HG03469 (cell line): ENCODE data around the gene ADAMTS16.

Experiments used
- ATAC-seq: cut with Tn5 transposase; IDR thresholded peaks from one replicate; pipeline ENCODE4 v1.9.1; 2021; ENCODE audit warnings: mild to moderate bottlenecking, moderate library complexity, moderate number of reproducible peaks; ENCODE audit not compliant: unreplicated experiment

Gene ADAMTS16

GRCh38 chr5:5304361-5305020 lies 164.4 kb downstream of the ADAMTS16 start:
- no peak for ATAC-seq

GRCh38 chr5:5306696-5307095 lies 166.6 kb downstream of the ADAMTS16 start:
- ATAC-seq: no peak

- ATAC-seq: no peak
Measured at GRCh38 chr5:5308319-5308718, 168.2 kb downstream of the ADAMTS16 start.

GRCh38 chr5:5309645-5310044 lies 169.5 kb downstream of the ADAMTS16 start:
- ATAC-seq: no peak

DNA sequence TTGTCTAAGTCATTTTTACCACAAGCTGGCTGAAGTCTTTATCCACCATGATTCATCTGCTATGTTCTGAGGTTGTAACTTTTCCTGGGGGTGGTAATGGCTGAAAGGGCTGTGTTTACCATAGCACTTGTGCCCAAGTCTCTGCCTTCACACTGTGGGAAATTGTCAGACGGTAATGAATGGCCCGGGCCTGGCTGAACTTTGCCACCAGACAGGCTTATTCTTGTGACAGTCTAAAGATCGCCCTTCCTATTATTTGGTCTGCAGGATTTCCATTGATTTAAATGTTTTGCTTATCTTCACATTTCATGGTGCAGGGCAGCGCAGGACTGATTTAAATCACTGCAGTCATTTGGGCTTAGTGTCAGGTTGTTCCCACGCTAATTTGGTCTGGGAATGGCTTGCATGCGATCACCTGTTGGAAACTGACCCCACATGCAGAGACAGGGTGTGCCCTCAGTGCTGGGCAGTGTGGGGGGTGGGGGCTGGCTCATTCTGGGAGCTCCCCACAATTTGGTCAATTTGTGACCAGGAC lies 173.0 kb downstream of the ADAMTS16 start:
- ATAC-seq: no peak

DNA sequence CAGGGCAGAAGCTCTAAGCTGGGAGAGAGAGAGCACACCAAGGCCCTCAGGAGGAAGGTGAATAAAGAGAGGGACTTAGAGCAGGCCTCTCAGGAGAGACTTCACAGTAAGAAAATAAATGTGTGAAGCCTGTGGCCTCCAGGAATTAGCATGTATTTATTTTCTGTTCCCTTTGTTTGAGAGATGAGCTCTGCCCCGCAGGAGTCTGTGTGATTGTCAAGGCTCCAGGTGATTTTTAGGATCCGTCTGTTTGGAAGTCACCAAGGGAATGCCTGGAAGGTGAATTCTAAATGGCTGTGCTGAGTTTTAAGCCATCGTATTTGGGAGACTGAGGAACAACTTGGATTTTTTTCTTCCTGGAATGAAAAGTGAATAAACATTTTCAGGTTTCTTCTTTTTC lies 174.0 kb downstream of the ADAMTS16 start:
- no peak for ATAC-seq

DNA sequence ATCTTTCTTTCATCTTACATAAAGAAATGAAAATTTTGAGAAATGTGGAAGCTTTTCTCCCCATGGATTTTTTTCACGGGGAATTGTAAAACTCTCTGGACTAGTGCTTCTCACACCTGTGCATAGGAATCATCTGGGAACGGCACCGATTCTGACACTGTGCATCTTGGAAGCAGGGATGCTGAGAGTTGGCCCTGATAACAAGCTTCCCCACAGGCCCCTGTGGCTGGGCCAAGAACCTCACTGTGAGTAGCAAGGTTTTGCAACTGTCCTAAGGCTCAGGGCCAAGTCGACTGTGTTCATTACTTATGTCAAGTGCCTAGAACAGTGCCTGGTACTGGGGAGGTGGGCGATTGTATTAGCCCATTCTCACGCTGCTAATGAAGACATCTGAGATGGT lies 174.5 kb downstream of the ADAMTS16 start:
- no peak for ATAC-seq

DNA sequence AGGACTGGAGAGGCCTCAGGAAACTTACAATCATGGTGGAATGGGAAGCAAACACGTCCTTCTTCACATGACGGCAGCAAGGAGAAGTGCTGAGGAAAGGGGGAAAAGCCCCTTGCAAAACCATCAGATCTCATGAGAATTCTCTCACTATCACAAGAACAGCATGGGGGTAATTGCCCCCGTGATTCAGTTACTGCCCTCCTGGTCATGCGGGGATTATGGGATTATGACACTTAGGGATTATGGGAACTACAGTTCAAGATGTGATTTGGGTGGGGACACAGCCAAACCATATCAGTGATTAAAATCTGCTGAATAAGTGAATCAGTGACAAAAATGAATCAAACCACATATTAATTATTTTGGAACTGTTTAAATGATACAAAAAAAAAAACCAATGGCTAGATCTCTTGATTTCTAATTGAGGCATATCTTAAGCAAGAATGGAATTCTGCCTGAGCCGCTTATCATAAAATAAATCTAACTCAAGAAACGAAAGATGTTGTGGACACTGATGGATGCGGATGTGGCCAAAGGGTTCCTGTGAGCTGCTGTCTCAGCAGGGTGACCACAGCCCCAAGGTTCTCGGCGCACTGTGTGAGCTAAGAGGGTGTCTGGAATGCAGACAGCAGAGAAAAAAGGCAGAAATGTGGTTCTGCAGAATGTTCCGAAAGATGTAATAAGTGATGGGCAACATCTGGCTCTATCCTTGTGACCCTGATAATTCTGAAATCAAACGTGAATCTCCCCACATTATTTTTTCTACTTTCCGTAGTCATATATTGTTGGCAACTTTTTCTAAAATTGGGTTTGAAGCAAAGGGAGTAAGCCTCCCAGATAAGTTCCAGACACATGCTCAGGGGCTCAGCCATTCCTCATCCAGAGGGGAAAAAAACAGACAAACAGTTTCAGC lies 175.2 kb downstream of the ADAMTS16 start:
- ATAC-seq: no peak

- no peak for ATAC-seq
Measured at GRCh38 chr5:5316334-5316733, 176.2 kb downstream of the ADAMTS16 start.

DNA sequence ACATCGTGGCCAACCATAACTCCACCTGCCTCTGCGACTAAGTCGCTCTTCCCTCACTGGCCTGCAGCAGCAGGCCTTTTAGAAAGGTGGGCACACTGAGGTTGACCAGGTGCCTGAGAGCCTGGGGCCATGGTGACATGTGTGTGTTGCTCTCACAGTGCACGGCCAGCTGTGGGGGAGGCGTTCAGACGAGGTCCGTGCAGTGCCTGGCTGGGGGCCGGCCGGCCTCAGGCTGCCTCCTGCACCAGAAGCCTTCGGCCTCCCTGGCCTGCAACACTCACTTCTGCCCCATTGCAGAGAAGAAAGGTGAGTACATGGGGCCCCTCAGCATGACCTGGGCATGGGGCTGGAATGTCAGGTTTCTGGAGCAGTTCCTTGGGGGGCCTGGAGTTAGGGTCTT lies 177.8 kb downstream of the ADAMTS16 start:
- no peak for ATAC-seq

- no peak for ATAC-seq
Measured at GRCh38 chr5:5318426-5319190, 178.5 kb downstream of the ADAMTS16 start.

GRCh38 chr5:5320062-5320805 lies 180.1 kb downstream of the ADAMTS16 start:
- no peak for ATAC-seq

GRCh38 chr5:5321137-5321536 lies 181.0 kb downstream of the ADAMTS16 start:
- no peak for ATAC-seq

GRCh38 chr5:5323551-5323950 lies 183.4 kb downstream of the ADAMTS16 start:
- ATAC-seq: no peak

DNA sequence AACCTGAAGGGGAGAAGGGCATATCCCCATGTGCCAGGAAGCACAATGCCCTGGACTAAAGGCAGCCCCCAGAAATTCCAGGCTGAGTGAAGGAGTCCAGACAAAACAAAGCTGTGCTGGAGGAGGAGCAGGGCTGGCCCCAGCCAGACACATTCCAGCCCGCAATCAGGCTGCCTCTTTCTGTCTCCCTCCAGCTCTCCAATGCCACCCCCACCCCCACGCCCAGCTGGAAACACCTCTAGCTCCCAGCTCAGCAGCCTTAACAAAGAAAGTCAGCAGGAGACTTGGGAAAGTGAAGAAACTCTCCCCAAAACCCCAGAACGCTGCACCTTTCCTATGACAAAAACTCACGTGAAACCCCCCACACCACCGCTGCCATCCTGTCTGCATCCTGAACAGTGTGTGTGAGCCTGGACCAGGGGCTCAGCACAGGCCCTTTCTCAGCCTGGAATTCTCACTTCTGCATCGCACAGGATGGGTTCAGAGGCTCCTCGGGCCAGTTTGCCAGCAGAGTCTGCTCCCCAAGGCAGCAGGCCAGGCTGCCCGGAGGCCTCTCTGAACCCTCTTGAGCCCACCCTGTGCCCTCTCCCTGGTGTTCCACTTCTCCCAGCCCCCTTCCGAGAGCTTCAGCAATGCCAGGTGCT lies 186.1 kb downstream of the ADAMTS16 start:
- ATAC-seq: no peak

DNA sequence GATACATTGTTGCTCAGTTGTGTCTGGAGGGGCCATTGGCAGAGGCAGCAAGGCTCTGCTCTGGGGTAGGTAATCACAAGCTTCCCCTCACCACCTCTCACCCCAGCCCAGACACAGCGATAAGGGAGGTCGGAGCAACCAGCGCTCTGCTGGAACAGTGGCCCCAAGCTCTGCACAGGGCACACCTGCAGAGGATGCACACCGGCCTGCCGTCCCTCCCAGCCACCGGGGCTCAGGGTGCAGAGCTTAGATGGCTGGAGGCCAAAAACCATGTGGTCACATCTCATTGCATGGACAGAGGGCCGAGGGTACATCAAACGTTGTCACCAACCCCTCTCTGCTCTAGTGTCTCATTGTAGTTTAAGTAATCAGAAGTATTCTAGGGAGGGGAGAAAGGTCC lies 187.0 kb downstream of the ADAMTS16 start:
- ATAC-seq: no peak

DNA sequence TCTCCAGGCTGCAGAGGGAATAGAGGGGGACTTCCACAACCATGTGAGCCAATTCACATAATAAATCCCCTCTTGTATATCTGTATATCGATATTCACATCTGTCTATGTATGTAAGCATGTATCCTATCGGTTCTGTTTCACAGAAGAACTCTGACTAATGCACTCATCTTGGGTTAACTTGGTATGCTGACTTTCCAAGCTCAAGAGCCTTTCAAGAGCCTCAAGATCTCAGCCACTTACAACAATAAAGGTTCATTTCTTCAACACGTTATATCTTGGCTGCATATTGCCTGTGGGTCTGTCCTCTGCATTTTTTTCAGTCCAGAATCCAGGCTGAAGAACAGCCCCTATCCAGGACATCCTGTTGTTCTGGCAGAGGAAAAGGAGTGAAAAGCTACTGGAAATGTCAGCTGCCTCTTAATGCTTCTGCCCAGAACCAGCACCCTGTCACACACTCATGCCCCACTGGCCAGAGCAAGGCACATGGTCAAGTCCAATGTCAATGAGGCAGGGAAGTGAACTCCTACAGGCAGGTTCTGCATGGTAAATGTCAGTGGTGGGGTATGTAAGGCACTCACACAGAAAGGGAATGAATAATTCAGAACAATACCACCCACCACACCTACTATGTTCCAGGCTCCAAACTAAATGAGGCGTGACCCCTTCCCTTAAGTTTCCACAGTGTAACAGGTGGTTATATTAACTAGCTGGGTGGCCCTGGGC lies 190.8 kb downstream of the ADAMTS16 start:
- no peak for ATAC-seq

DNA sequence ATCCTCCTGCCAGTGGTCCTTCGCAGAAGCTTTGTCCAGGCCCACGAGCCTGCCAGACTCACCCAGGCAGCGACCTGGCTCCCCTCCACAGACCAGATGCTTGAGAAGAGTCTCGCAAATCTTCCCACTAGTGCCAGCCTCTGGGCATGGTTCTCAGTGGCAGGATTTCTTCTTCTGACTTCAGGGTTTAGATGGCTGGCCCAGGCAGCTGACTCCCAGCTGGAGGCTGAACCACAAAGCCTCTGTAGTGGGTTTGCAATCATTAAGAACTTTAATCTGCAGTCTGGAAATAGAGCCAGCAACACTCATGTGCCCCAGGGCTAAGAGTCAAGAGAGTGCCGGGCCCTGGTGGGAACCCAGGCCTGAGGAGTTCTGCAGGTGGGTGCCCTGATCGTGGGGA lies 191.7 kb downstream of the ADAMTS16 start:
- ATAC-seq: no peak

DNA sequence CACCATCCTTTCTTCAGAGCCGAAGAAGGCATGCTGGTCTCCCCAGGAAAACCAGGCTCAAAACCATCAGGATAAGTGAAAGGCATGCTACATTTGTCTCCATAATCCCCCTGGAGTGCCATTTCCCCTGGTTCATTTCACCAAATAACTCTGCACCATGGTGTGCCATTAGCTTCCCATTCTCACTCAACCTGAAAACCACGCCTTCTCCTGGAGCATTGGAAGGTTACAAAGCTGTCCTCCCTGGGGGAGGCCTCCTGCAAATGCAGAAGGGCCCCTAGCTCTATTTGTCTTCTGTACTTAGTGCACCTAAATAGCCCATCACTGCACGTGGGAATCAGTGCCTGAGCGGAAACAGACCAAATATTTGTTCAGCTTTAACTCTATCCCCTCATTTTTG lies 192.2 kb downstream of the ADAMTS16 start:
- ATAC-seq: no peak
